T follicular helper cell (primary cell): Measurements from ENCODE around the gene SLC38A3.

Experiments
- DNase-seq: peaks from one replicate; pipeline ENCODE4 v3.0.0-alpha.2; 2020; ENCODE audit warnings: low read depth

SLC38A3 gene

GRCh38 chr3:50169232-50169832, 35.7 kb upstream of the SLC38A3 start:
- DNase-seq = no peak

- DNase-seq = no peak
These were observed 35.2 kb upstream of the SLC38A3 start for GRCh38 chr3:50169858-50170257.

- DNase-seq = no peak
These were observed 34.4 kb upstream of the SLC38A3 start for GRCh38 chr3:50170689-50171088.

GRCh38 chr3:50171540-50172301, 33.4 kb upstream of the SLC38A3 start:
- no peak for DNase-seq

- DNase-seq = no peak
These were observed 32.3 kb upstream of the SLC38A3 start for GRCh38 chr3:50172626-50173220.

GRCh38 chr3:50173685-50174516, 31.2 kb upstream of the SLC38A3 start:
- no peak for DNase-seq

- no peak for DNase-seq
These were observed 30.6 kb upstream of the SLC38A3 start for GRCh38 chr3:50174517-50174895.

GRCh38 chr3:50174947-50175524, 30.0 kb upstream of the SLC38A3 start:
- no peak for DNase-seq

GRCh38 chr3:50177346-50177745, 27.7 kb upstream of the SLC38A3 start:
- no peak for DNase-seq

- no peak for DNase-seq
These were observed 25.4 kb upstream of the SLC38A3 start for GRCh38 chr3:50179710-50180109.

GRCh38 chr3:50181985-50182384, 23.1 kb upstream of the SLC38A3 start:
- no peak for DNase-seq

- DNase-seq = no peak
These were observed 22.5 kb upstream of the SLC38A3 start for GRCh38 chr3:50182533-50183099.

GRCh38 chr3:50183755-50184154, 21.3 kb upstream of the SLC38A3 start:
- no peak for DNase-seq

GRCh38 chr3:50184242-50184978, 20.7 kb upstream of the SLC38A3 start:
- DNase-seq = no peak

- no peak for DNase-seq
These were observed 19.8 kb upstream of the SLC38A3 start for GRCh38 chr3:50185230-50185629.

- no peak for DNase-seq
These were observed 19.0 kb upstream of the SLC38A3 start for GRCh38 chr3:50186096-50186495.

- no peak for DNase-seq
These were observed 17.3 kb upstream of the SLC38A3 start for GRCh38 chr3:50187750-50188149.

GRCh38 chr3:50189274-50189673, 15.8 kb upstream of the SLC38A3 start:
- DNase-seq = no peak

GRCh38 chr3:50189989-50190388, 15.1 kb upstream of the SLC38A3 start:
- DNase-seq = no peak

GRCh38 chr3:50190936-50191660, 14.0 kb upstream of the SLC38A3 start, which contains the start of gene GNAT1:
GNAT1 (plus strand) TSS chr3:50191610; CDS start chr3:50191726, 116 bp downstream.
- DNase-seq = no peak
